Adrenal gland (tissue), 5 donors: ENCODE measurements around the gene ZNF516.

ENCODE experiments used
- CTCF ChIP-seq, 6 experiments: fragments of 450-650 bp in 4 of 6; fragments of 200-600 bp in 2 of 6; sonication (generic) in 1 of 6; IDR thresholded peaks; 1 replicate in 5 of 6; 2 replicates in 1 of 6; pipeline versions ENCODE4 v1.5.1 to v1.8.0; 2016 to 2021; ENCODE audit warnings: antibody characterized with exemption in 6 of 6, mild to moderate bottlenecking in 2 of 6, moderate library complexity in 1 of 6
- POLR2A ChIP-seq, 2 donors: fragments of 450-650 bp; IDR thresholded peaks; one replicate each; pipeline ENCODE4 v1.6.1; 2017; ENCODE audit warnings: antibody characterized with exemption in 2 of 2, mild to moderate bottlenecking in 2 of 2, moderate library complexity in 1 of 2
- donor health status: DM: no; HTN: no; CAD: no.

GRCh38 chr18:76445275-76445674, 49.8 kb downstream of the ZNF516 start:
- TF ChIP-seq CTCF (IDR thresholded peaks at IDR 0.05) (no peak), POLR2A (IDR thresholded peaks at IDR 0.05) (no peak)
